GM18505 (cell line): ENCODE data around the gene RABGAP1.

Experiments
- ATAC-seq: cut with Tn5 transposase; IDR thresholded peaks from one replicate; pipeline ENCODE4 v1.9.1; 2021; ENCODE audit not compliant: unreplicated experiment
- POLR2A ChIP-seq: IDR thresholded peaks from 4 replicates; pipeline ENCODE4 v1.6.1; 2011; ENCODE audit warnings: borderline replicate concordance; ENCODE audit not compliant: insufficient read depth, insufficient read length; ENCODE audit errors: extremely low read depth

RABGAP1 gene

GRCh38 chr9:123058834-123059233 is 118.0 kb downstream of the RABGAP1 start:
- no peak for ATAC-seq

GRCh38 chr9:123059472-123060220 is 118.8 kb downstream of the RABGAP1 start:
- no peak for TF ChIP-seq POLR2A
- ATAC-seq, result no peak

More at GRCh38 chr9:123058834-123059233, 118.0 kb downstream of the RABGAP1 start:
- TF ChIP-seq POLR2A, result no peak

GRCh38 chr9:123061216-123061615 is 120.4 kb downstream of the RABGAP1 start:
- ATAC-seq, result no peak
- no peak for TF ChIP-seq POLR2A

GRCh38 chr9:123062351-123063176 is 121.7 kb downstream of the RABGAP1 start:
- no peak for TF ChIP-seq POLR2A
- ATAC-seq, result no peak

GRCh38 chr9:123063177-123063598 is 122.4 kb downstream of the RABGAP1 start:
- ATAC-seq, result no peak
- TF ChIP-seq POLR2A, result no peak

GRCh38 chr9:123063896-123064295 is 123.1 kb downstream of the RABGAP1 start:
- ATAC-seq, result no peak
- TF ChIP-seq POLR2A, result no peak

GRCh38 chr9:123064716-123065115 is 123.9 kb downstream of the RABGAP1 start:
- ATAC-seq, result no peak
- no peak for TF ChIP-seq POLR2A

GRCh38 chr9:123065196-123065595 is 124.4 kb downstream of the RABGAP1 start:
- no peak for TF ChIP-seq POLR2A
- ATAC-seq, result no peak

- no peak for TF ChIP-seq POLR2A
- no peak for ATAC-seq
Observed at GRCh38 chr9:123067136-123067535, 126.3 kb downstream of the RABGAP1 start.

GRCh38 chr9:123069010-123069481 is 128.2 kb downstream of the RABGAP1 start:
- ATAC-seq, result no peak
- no peak for TF ChIP-seq POLR2A

GRCh38 chr9:123070198-123070597 is 129.4 kb downstream of the RABGAP1 start:
- no peak for ATAC-seq
- no peak for TF ChIP-seq POLR2A

- ATAC-seq, result no peak
- TF ChIP-seq POLR2A, result no peak
Observed at GRCh38 chr9:123072407-123072995, 131.7 kb downstream of the RABGAP1 start.

GRCh38 chr9:123073441-123073840 is 132.6 kb downstream of the RABGAP1 start:
- no peak for ATAC-seq
- TF ChIP-seq POLR2A, result no peak
